Activated CD4-positive, alpha-beta T cell treated with anti-CD3 and anti-CD28 coated beads, Interleukin-2, Interleukin-4, amounts not matched to agents 100 ng/mL and 50 ng/mL, durations not matched to agents 16 hours and 8 hours (primary cell): ENCODE results near the gene AK9.
"Not testable (repeated sequence)": the region's sequence is repeated elsewhere in the genome, so short reads cannot be mapped to it uniquely, and the experiment has no call there.

Experiments
- DNase-seq: peaks from one replicate; pipeline ENCODE4 v3.0.0-alpha.2; 2020; ENCODE audit warnings: low spot score

AK9 gene

GRCh38 chr6:109690737-109691621 lies at the start of gene AK9, which contains the start of gene FIG4:
TSS of gene AK9 (minus strand) at chr6:109691202. CDS start at chr6:109675745, 15,457 bp downstream.
TSS of gene FIG4 (plus strand) at chr6:109691296. CDS start at chr6:109691436, 140 bp downstream.
- DNase-seq, result peak; percentile 91

GRCh38 chr6:109740787-109741186 lies 49.8 kb upstream of the AK9 start:
- no peak for DNase-seq

GRCh38 chr6:109739686-109740085 lies 48.7 kb upstream of the AK9 start:
- no peak for DNase-seq

- DNase-seq, result no peak
Observed at GRCh38 chr6:109738667-109739066, 47.7 kb upstream of the AK9 start.

GRCh38 chr6:109738255-109738654 lies 47.3 kb upstream of the AK9 start:
- no peak for DNase-seq

- DNase-seq, result no peak
Observed at GRCh38 chr6:109736273-109737025, 45.4 kb upstream of the AK9 start.

- DNase-seq, result not testable (repeated sequence)
Observed at GRCh38 chr6:109725250-109725649, 34.2 kb upstream of the AK9 start.

GRCh38 chr6:109722564-109723254 lies 31.7 kb upstream of the AK9 start:
- no peak for DNase-seq

GRCh38 chr6:109722011-109722410 lies 31.0 kb upstream of the AK9 start:
- no peak for DNase-seq

GRCh38 chr6:109720311-109720710 lies 29.3 kb upstream of the AK9 start:
- no peak for DNase-seq

- no peak for DNase-seq
Observed at GRCh38 chr6:109718991-109719390, 28.0 kb upstream of the AK9 start.

GRCh38 chr6:109717971-109718370 lies 27.0 kb upstream of the AK9 start:
- DNase-seq, result no peak

- DNase-seq, result no peak
Observed at GRCh38 chr6:109715616-109716015, 24.6 kb upstream of the AK9 start.

GRCh38 chr6:109714611-109715010 lies 23.6 kb upstream of the AK9 start:
- no peak for DNase-seq

- DNase-seq, result no peak
Observed at GRCh38 chr6:109714166-109714565, 23.2 kb upstream of the AK9 start.

- DNase-seq, result no peak
Observed at GRCh38 chr6:109713097-109713496, 22.1 kb upstream of the AK9 start.

- not testable (repeated sequence) for DNase-seq
Observed at GRCh38 chr6:109708099-109708498, 17.1 kb upstream of the AK9 start.

GRCh38 chr6:109706513-109706912 lies 15.5 kb upstream of the AK9 start:
- DNase-seq, result no peak

- peak; percentile 81 for DNase-seq
Observed at GRCh38 chr6:109705258-109705657, 14.3 kb upstream of the AK9 start.

- no peak for DNase-seq
Observed at GRCh38 chr6:109702791-109703190, 11.8 kb upstream of the AK9 start.

- no peak for DNase-seq
Observed at GRCh38 chr6:109701774-109702173, 10.8 kb upstream of the AK9 start.

GRCh38 chr6:109701221-109701620 lies 10.2 kb upstream of the AK9 start:
- DNase-seq, result no peak
